Measurements from ENCODE around the gene SNRNP40. TPM values are rescaled to one million over a fixed set of nuclear protein-coding genes. Genes with fewer than 3 reads are reported as not detected.

Gene SNRNP40
- 67.1 and 74.7 TPM in 2 replicates for total RNA-seq

DNA sequence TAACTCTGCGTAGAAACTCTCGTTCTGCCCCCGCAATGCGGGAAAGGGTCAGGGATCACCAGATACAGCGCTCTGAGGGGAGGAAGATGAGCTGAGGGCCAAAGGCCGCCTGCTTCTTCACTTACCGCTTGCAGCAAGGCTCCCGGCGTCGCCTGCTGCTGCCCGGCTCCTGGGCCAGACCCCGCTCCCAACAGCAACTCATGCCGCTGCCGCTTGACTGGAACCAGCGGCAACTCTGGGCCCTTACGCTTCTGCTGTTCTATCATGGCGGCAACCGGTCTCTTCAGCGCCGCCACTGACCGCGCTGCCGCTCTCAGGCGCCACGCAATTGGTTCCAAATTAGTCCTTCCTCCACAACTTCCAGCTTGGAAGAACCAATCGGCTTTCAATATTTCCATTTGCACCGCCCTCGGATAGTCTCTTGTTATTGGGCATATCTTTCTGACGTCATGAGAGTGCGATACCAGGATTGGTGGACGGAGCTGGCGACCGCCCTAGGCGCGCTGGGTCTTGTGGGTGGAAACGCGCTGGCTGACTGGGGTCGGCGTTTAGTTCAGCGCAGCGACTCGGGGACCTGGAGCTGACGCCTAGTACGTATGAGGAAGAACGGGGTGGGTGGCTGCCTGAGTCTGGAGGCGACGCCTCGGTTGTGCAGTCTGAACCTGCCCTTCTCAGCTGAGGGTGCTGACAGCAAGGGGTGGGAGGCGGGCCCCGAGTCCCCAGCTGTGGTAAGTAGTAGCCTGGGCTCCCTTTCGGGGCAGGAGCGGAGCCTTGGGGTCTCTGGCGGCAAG is at the start of gene SNRNP40, which contains the start of gene ZCCHC17:
Gene SNRNP40 (minus strand): TSS at position 303 of the 791 bp plus-strand sequence. CDS start 37 bp downstream, at position 266.
Gene ZCCHC17 (plus strand): TSS at position 547 of the 791 bp plus-strand sequence. CDS start 13,067 bp downstream, outside the sequence.

DNA sequence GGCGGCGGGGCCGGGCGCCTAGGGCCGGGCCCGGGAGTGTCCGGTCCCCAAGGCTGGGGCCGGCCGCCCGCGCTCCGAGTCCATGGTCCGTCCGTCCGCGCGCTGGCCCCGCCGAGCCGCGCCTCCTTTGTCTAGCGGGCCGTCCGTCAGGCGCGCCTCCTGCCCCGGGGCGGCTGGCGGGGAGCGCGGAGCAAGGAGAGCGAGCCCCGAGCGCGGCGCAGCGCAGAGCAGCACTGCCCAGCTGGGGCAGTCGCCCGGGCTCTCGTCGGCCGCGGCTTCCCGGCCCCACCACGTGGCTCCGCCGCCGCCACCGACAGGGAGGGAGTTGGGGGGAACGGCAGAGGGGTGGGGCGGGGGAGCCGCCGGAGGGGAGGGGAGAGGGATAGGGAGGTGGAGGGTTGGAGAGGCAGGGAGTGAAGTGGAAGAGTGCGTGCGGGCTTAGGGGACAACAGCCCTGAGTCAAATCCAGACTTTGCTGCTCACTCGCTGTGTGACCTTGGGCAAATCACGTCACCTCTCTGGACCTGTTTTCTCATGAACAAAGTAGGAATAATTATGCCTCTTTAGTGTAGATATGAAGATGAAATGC is 56.8 kb downstream of the SNRNP40 start, which contains the start of gene NKAIN1:
Gene NKAIN1 (minus strand): TSS at position 235 of the 589 bp plus-strand sequence. CDS start 340 bp downstream, outside the sequence.

Other genes with a start within 250 kb of the SNRNP40 start
- gene PUM1, start 231.1 kb downstream of the SNRNP40 start, total RNA-seq, result 52.3 and 76.7 TPM in 2 replicates
- gene NKAIN1, start 56.9 kb downstream of the SNRNP40 start, total RNA-seq, result not detected in 2 replicates
- 39.9 and 40.1 TPM in 2 replicates for gene ZCCHC17, start 244 bp upstream of the SNRNP40 start, total RNA-seq
- 4.5 and 17.2 TPM in 2 replicates for gene FABP3, start 76.3 kb upstream of the SNRNP40 start, total RNA-seq
- gene SERINC2, start 116.4 kb upstream of the SNRNP40 start, total RNA-seq, result 2.7 and 8.5 TPM in 2 replicates